Stimulated activated naive CD4-positive, alpha-beta T cell (primary cell): Measurements from ENCODE around the gene TALDO1.

ENCODE experiments used
- DNase-seq, 6 experiments: peaks; one replicate each; lab custom pipeline; 2025; lab: John Stamatoyannopoulos, UW

TALDO1 gene

DNA sequence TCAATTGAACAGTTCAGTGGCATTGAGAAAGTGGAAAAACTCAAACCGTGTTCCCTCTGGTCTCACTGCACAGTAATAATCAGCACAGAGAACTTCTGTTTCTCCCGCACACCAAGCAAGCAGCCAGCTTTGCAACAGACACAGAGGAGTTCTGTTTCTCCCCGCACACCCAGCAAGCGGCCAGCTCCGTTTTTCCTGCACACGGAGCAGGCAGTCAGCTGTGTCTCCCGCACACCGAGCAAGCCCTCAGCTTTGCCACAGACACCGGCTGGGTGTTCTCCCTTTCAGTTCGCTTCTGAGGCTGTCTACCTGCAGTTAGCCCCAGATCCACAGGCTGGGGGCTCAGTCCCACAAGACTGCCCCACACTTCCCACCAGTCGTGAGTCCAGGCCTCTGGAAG lies 9.9 kb upstream of the TALDO1 start:
- DNase-seq: no peak

- DNase-seq: peak in 1 of 6 experiments; percentile 51
These were observed 9.4 kb upstream of the TALDO1 start for GRCh38 chr11:737899-738298.

DNA sequence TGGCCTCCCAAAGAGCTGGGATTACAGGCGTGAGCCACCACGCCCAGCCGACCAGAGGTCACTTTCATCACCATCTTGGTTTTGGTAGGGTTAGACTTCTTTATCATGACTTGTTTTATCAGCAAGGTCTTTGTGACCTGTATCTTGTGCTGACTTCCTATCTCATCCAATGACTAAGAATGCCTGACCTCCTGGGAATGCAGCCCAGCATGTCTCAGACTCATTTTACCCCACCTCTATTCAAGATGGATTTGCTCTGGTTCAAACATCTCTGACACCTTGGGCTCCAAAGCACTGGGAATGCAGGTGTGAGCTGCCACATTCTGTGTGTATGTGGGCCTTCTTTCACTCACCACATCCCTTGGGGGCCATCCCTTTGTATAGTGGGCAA lies 5.1 kb upstream of the TALDO1 start:
- DNase-seq: no peak

DNA sequence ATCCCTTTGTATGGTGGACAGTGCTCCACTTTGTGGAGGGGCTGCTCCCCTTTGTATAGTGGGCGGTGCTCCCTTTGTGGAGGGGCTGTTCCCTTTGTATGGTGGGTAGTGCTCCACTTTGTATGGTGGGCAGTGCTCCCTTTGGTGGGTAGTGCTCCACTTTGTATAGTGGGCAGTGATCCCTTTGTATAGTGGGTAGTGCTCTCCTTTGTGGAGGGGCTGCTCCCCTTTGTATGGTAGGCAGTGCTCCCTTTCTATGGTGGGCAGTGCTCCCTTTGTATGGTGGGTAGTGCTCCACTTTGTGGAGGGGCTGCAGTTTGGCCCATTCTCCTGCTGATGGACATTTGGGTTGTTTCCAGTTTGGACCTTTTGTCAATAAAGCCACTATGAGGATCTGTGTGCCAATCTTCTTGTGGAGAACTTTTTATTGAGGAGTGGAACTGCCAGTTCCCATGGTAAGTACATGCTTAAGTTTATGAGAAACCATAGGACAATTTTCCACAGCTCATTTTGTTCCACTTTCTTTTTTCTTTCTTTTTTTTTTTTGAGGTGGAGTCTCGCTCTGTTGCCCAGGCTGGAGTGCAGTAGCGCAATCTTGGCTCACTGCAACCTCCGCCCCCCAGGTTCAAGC lies 4.6 kb upstream of the TALDO1 start:
- no peak for DNase-seq

GRCh38 chr11:745428-745827 lies 1.8 kb upstream of the TALDO1 start:
- no peak for DNase-seq

GRCh38 chr11:746289-747157 lies 741 bp upstream of the TALDO1 start:
- DNase-seq: peak in 4 of 6 experiments; percentile 24 to 61 (median 34)

- DNase-seq: no peak
These were observed 719 bp downstream of the TALDO1 start for GRCh38 chr11:748007-748359.

DNA sequence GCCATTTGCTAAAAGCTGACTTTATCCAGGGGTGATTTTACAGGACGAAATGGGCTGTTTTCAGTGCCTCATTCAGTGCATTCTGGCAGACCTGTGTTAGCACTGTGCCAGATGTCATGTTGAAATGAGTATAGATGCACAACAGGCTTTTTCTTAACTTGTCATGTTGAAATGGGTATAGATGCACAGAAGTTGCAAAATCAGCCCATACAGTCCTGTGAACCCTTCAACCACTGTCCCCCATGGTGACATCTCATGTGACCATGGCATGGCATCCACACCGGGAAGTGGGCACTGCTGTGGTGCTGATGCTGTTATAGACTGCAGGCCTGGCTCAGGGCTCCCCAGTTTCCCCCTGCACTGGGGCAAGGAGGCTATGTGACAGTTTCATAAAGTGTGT lies 2.5 kb downstream of the TALDO1 start:
- DNase-seq: no peak

DNA sequence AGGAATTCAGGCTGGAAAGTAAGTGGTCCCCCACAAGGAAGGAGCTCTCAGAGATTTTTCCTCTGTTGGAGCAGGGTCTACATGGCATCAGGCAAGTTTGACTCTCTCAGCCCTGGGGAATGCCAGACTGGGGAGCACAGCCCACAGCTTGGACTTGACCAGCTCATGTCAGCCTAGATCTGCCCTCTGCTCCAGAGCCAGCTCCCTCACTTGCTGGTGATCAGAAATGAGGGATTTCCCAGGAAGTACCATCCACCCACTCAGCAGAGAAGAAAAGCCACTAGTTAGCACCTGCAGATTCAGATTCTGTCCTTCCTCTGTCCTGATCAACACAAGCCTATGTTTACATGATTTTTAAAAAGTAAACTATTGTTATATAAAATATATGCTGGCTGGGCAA lies 13.0 kb downstream of the TALDO1 start:
- no peak for DNase-seq

DNA sequence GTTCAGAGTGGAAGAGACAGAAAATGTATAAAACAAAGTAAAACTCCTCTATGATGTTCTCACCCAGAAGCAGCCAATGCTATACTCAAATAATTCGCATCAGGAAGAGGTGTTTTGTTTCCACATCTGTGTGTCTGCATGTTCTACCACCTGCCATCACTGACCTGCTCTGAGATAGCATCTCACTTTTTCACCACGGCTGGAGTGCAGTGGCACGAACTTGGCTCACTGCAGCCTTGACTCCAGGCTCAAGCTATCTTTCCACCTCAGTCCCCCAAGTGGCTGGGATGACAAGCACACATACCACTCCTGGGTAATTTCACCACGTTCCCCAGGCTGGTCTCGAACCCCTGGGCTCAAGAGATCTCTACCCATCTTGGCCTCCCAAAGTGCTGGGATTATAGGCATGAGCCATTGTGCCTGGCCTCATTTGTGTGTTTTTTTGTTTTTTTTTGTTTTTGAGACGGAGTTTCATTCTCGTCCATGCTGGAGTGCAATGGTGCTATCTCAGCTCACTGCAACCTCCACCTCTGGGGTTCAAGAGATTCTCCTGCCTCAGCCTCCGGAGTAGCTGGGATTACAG lies 14.4 kb downstream of the TALDO1 start:
- DNase-seq: no peak

DNA sequence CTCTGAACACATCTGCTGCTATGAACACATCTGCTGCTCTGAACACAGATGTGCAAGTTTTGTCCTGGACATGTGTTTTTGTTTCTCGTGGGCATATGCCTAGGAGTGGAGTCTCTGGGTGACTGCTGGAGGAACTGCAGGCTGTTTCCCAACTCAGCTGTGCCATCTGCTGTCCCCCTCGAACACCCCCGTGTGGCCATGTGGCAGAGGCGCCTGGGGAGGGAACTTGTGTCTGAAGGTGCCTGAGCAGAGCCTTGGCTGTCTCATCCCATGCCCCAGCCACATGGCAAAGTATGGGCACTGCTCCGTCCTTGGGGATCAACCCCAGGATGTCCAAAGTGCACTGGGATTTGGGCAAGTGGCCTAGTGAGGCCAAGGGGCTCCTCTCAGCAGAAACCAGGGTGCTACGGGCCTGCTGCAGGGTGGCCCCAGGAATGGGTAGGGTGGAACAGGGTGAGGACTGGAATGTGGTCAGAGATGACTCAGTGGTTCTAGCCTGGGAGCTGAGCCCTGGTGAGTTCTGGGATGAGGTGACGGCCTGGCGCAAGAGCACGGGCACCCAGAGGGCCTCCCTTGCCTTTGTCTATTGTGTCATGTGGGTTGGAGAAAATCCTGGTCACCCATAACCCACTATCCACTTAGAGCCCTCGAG lies 15.3 kb downstream of the TALDO1 start:
- DNase-seq: no peak

DNA sequence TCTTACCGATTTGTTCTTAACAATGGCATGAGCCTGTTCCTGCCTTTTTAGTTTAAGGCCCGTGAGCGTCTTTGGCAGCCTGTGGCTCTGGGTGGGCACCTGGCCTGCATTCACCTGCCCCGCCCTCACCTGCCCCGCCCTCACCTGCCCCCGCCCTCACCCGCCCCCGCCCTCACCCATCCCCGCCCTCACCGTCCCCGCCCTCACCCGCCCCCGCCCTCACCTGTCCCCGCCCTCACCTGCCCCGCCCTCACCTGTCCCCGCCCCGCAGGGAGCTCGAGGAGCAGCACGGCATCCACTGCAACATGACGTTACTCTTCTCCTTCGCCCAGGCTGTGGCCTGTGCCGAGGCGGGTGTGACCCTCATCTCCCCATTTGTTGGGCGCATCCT lies 15.8 kb downstream of the TALDO1 start:
- DNase-seq: no peak

DNA sequence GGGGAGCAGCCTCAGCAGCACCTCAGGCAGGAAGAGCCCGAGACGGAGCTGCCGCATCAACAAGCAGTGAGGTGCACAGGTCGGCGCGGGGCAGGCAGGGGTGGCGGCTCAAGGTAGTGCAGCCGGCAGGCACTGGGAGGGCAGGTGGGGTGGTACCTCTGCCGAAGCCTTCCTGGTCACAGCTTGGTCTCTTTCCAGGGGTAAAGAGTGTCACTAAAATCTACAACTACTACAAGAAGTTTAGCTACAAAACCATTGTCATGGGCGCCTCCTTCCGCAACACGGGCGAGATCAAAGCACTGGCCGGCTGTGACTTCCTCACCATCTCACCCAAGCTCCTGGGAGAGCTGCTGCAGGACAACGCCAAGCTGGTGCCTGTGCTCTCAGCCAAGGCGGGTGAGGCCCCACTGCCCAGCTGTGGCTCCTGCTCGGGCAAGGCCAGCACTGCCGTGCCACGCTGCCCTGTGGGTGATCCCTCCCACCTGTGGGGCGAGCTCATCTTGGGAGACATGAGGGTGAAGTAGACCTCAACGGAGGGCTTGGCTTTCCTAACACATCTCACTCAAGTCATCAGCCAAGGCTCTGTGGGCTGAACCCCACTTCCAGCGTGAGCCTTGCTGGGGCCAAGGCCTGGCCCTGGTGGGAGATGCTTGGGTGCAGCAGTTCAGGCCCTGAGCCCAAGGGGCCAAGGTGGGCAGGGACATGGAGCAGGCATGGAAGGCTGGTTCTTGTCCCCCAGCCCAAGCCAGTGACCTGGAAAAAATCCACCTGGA lies 16.5 kb downstream of the TALDO1 start:
- DNase-seq: no peak

DNA sequence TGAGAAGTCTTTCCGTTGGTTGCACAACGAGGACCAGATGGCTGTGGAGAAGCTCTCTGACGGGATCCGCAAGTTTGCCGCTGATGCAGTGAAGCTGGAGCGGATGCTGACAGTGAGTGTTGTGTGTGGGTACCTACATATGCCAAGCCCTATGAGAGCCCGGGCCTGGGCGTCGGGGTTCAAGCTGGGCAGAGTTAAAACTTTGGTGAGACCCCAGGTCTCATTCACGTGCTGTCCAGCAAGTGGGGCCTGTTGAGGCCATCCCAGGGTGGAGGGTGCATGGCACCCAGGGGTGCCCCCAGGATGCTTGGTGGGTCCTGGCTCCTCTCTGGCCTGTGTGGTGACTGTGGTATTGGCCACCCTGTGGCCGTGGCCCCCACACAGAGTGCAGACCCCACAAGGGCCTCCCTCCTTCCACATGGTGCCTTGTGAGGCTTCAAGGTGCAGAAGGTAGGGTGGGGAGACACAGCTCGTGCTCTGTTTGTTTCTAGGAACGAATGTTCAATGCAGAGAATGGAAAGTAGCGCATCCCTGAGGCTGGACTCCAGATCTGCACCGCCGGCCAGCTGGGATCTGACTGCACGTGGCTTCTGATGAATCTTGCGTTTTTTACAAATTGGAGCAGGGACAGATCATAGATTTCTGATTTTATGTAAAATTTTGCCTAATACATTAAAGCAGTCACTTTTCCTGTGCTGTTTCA lies 17.2 kb downstream of the TALDO1 start:
- no peak for DNase-seq

DNA sequence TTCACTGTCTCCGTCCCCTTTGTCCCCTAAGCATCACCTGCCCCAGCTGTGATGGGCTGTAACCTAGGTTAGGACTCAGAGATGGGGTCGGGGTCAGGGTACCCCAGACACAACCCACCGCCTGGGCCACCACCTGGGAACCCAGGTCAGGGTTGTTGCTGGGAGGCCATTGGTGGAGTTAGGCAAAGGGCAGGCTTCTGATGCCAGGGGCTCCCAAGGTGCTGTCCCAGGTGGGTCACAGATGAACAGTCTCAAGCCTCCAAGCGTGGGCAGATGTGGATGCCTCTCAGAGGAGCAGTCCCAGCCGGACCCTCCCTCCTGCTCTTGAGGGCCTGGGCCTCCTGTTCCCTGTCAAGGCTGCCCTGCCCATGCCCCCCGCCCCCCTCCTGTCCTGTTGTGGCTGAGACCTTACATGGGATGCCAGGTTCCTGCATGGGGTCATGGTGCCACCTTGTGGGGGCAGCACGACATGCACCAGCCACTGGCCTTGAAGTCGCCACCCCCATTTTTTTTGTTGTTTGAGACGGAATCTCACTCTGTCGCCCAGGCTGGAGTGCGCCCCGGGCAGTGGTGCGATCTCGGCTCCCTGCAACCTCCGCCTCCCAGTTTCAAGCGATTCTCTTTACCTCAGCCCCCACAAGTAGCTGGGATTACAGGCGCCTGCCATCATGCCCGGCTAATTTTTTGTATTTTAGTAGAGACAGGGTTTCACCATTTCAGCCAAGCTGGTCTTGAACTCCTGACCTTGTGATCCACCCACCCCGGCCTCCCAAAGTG lies 17.9 kb downstream of the TALDO1 start:
- peak; percentile 39 to 73 (median 62) for DNase-seq

DNA sequence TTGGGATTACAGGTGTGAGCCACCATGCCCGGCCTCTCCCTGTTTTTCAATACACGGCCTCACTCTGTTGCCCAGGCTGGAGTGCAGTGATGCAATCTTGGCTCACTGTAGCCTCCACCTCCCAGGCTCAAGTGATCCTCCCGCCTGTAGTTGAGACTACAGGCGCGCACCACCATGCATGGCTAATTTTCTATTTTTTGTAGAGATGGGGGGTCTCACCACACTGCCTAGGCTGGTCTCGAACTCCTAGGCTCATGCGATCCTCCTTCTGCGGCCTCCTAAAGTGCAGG lies 18.5 kb downstream of the TALDO1 start:
- DNase-seq: no peak

GRCh38 chr11:766106-766935 lies 19.1 kb downstream of the TALDO1 start:
- no peak for DNase-seq

GRCh38 chr11:766936-767210 lies 19.6 kb downstream of the TALDO1 start:
- DNase-seq: no peak

DNA sequence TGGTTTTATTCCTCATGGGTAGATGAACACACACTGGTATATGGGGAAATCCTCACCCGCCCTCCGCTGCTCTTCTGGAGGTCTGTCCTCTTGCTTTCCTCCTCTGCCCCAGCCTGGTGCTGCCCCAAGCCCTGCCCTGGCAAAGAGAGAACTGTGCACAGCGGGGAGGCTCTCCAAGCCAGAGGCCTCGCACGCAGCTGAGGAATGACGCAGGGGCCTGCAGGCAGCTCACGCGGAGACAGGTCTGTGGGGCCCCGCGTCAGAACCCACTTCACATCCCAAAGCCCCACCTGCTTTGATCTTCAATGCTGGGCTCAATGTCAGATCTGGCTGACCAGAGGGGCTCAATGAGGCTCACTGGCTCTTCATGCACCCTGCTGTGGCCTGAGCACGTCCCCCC lies 20.0 kb downstream of the TALDO1 start:
- DNase-seq: no peak
